Glutamatergic neuron (in vitro differentiated cells): Measurements from ENCODE around the gene CPVL. TPM values are rescaled to one million over a fixed set of nuclear protein-coding genes. Genes with fewer than 3 reads are reported as not detected.

Source experiments
- DNase-seq: peaks from one replicate; pipeline ENCODE4 v3.0.0; 2022
- H3K27ac Mint-ChIP-seq: one replicate; pipeline ENCODE4 v1.8.0; 2020; ENCODE audit warnings: mild to moderate bottlenecking, mixed read lengths, inconsistent platforms; ENCODE audit not compliant: unreplicated experiment
- H3K27me3 Mint-ChIP-seq: one replicate; pipeline ENCODE4 v1.8.0; 2020; ENCODE audit warnings: mild to moderate bottlenecking, moderate library complexity, mixed read lengths, inconsistent platforms; ENCODE audit not compliant: unreplicated experiment
- H3K36me3 Mint-ChIP-seq: one replicate; pipeline ENCODE4 v1.8.0; 2020; ENCODE audit warnings: mild to moderate bottlenecking, mixed read lengths, inconsistent platforms; ENCODE audit not compliant: unreplicated experiment
- H3K4me1 Mint-ChIP-seq: one replicate; pipeline ENCODE4 v1.8.0; 2020; ENCODE audit warnings: mild to moderate bottlenecking, low read depth, mixed read lengths, inconsistent platforms; ENCODE audit not compliant: unreplicated experiment
- H3K4me3 Mint-ChIP-seq: one replicate; pipeline ENCODE4 v1.8.0; 2020; ENCODE audit warnings: mild to moderate bottlenecking, mixed read lengths, inconsistent platforms; ENCODE audit not compliant: unreplicated experiment
- H3K9me3 Mint-ChIP-seq: one replicate; pipeline ENCODE4 v1.8.0; 2020; ENCODE audit warnings: mild to moderate bottlenecking, moderate library complexity, mixed read lengths, inconsistent platforms; ENCODE audit not compliant: unreplicated experiment
- CTCF ChIP-seq: fragments of 200-600 bp; sonication (generic); IDR thresholded peaks from one replicate; pipeline ENCODE4 v1.5.0; 2021; ENCODE audit not compliant: partially characterized antibody, unreplicated experiment
- total RNA-seq: library from RNA; stranded (reverse); fragmentation: NEBNext Ultra II Directional; extraction: Animal tissue kit (Norgen Biotek cat#: 25700); gene quantifications from one replicate; pipeline ENCODE4 v1.2.1, GENCODE V29; 2021; ENCODE audit not compliant: unreplicated experiment

CPVL gene
- total RNA-seq, 1 donor from 2014 or later = 20.3 TPM

GRCh38 chr7:28955718-28956607, 190.4 kb downstream of the CPVL start:
- peak; percentile 86 for DNase-seq
- peaks cover 5% of the 10 kb centered on the region for H3K4me1 Mint-ChIP-seq
- TF ChIP-seq CTCF = peak; percentile 75
- no peaks in the 10 kb centered on the region for H3K36me3 Mint-ChIP-seq
- no peak overlapping the region for H3K27ac Mint-ChIP-seq
- peaks cover 17% of the 10 kb centered on the region for H3K27me3 Mint-ChIP-seq
- peaks cover 6% of the 10 kb centered on the region for H3K9me3 Mint-ChIP-seq
- peak overlapping the region; percentile 20 for H3K4me3 Mint-ChIP-seq

- H3K9me3 Mint-ChIP-seq = peaks cover 6% of the 10 kb centered on the region
- TF ChIP-seq CTCF = no peak
- H3K4me3 Mint-ChIP-seq = peak overlapping the region; percentile 20
- no peaks in the 10 kb centered on the region for H3K36me3 Mint-ChIP-seq
- peaks cover 5% of the 10 kb centered on the region for H3K4me1 Mint-ChIP-seq
- DNase-seq = no peak
- peaks cover 17% of the 10 kb centered on the region for H3K27me3 Mint-ChIP-seq
- no peak overlapping the region for H3K27ac Mint-ChIP-seq
Observed at GRCh38 chr7:28955356-28955717, 191.0 kb downstream of the CPVL start.

DNA sequence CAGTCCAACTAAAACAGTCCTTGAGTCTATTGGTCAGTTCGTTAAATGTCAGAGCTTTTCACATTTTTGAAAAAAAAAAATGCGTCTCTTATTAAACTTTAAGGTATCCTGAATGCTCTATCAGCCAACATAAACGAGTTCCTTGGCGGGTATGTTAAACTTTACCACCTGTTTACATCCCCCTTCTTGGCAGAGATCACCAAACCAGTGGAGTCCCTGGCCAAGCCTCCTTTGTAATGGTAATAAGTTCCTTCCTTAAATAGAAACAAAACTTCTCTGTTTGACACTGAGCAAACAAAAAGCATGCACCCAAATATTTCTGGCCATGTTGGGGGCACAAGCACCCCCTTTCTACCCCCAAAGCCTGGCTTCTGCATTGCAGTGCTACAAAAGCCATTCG, 191.4 kb downstream of the CPVL start:
- Mint-ChIP-seq H3K9me3 (peaks cover 6% of the 10 kb centered on the region), H3K4me1 (peaks cover 5% of the 10 kb centered on the region), H3K27ac (no peak overlapping the region), H3K4me3 (no peak overlapping the region), H3K36me3 (no peaks in the 10 kb centered on the region), H3K27me3 (peaks cover 17% of the 10 kb centered on the region)
- no peak for TF ChIP-seq CTCF
- DNase-seq = no peak

DNA sequence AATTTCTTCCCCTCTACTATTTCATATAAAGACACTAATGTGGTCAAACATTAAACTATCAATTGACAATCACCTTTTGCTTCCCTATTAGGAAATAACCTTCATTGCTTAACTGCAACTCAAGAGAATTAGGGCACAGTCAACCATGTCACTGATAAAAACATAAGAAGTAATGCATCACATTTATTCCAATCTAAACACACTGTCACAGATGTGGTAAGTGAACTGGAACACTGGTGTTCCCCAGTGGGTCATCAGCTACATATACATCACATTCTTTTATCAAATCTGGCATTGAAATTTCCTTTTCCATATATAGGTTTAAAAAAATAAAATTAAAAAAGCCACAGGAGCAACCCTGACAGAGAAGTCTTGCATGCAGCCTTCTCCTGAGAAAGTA, 191.9 kb downstream of the CPVL start:
- Mint-ChIP-seq H3K4me3 (no peak overlapping the region), H3K4me1 (peaks cover 5% of the 10 kb centered on the region), H3K9me3 (peaks cover 6% of the 10 kb centered on the region), H3K27me3 (peaks cover 14% of the 10 kb centered on the region), H3K27ac (no peak overlapping the region), H3K36me3 (peaks cover 2% of the 10 kb centered on the region)
- DNase-seq = no peak
- TF ChIP-seq CTCF = no peak

- Mint-ChIP-seq H3K27ac (no peak overlapping the region), H3K9me3 (peaks cover 2% of the 10 kb centered on the region), H3K4me3 (no peak overlapping the region), H3K4me1 (peaks cover 1% of the 10 kb centered on the region), H3K36me3 (peaks cover 3% of the 10 kb centered on the region), H3K27me3 (peaks cover 7% of the 10 kb centered on the region)
- DNase-seq = no peak
- no peak for TF ChIP-seq CTCF
Observed at GRCh38 chr7:28953633-28954032, 192.7 kb downstream of the CPVL start.

Other genes starting within 250 kb of the CPVL start
- 1.4 TPM for gene TRIL, start 188.2 kb downstream of the CPVL start, total RNA-seq
- gene CHN2, start 48.2 kb upstream of the CPVL start, total RNA-seq = 63.2 TPM